Cardiac muscle cell (in vitro differentiated cells and primary cell): ENCODE measurements around the gene MACROD2. TPM values are rescaled to one million over a fixed set of nuclear protein-coding genes. Genes with fewer than 3 reads are reported as not detected.

Experiments used
- DNase-seq, 2 donors: peaks; one replicate each; pipeline versions ENCODE4 v3.0.0 to v3.0.0-alpha.2; 2010 to 2017; ENCODE audit warnings: low read depth in 1 of 2, low spot score in 1 of 2
- H3K27ac ChIP-seq: fragments of 200-600 bp; sonication (generic); 2 replicates; pipeline ENCODE4 v1.5.1; 2016
- H3K27me3 ChIP-seq: fragments of 200-600 bp; sonication (generic); 2 replicates; pipeline ENCODE4 v1.6.0; 2016; ENCODE audit warnings: control low read depth
- H3K36me3 ChIP-seq: fragments of 200-600 bp; sonication (generic); 2 replicates; pipeline ENCODE4 v1.5.1; 2016; ENCODE audit warnings: control low read depth
- H3K4me1 ChIP-seq: fragments of 200-600 bp; sonication (generic); 2 replicates; pipeline ENCODE4 v1.8.1; 2017; ENCODE audit warnings: low read depth, mild to moderate bottlenecking, mixed run types
- H3K4me3 ChIP-seq: fragments of 200-600 bp; sonication (generic); 2 replicates; pipeline ENCODE4 v1.5.1; 2016; ENCODE audit warnings: mild to moderate bottlenecking
- H3K9me3 ChIP-seq: fragments of 200-600 bp; sonication (generic); 2 replicates; pipeline ENCODE4 v1.5.1; 2017; ENCODE audit warnings: low read depth, mild to moderate bottlenecking, control low read depth
- CTCF ChIP-seq: IDR thresholded peaks from 2 replicates; pipeline ENCODE4 v1.5.1; 2012; ENCODE audit warnings: low read depth, mild to moderate bottlenecking, low read length
- polyA plus RNA-seq: library from polyadenylated mRNA; unstranded; fragments of >200 nt; fragmentation: Nextera tagmentation; extraction: Ambion mirVana; gene quantifications from 2 replicates; pipeline ENCODE4 v1.2.1, GENCODE V29; 2016
- total RNA-seq: library from RNA; depleted of rRNA; stranded (reverse); fragments of >200 nt; gene quantifications from 2 replicates; pipeline ENCODE4 v1.2.3, GENCODE V29; 2016

The MACROD2 gene
- total and polyA plus RNA-seq, 2 experiments from 2014 or later = 9.3 to 14.4 TPM

GRCh38 chr20:14493408-14493807 is 498.1 kb downstream of the MACROD2 start:
- Histone ChIP-seq H3K27me3 (no peaks in the 10 kb centered on the region), H3K27ac (no peak overlapping the region), H3K9me3 (no peaks in the 10 kb centered on the region), H3K36me3 (no peaks in the 10 kb centered on the region), H3K4me1 (no peaks in the 10 kb centered on the region), H3K4me3 (no peak overlapping the region)
- no peak for DNase-seq
- no peak for TF ChIP-seq CTCF

GRCh38 chr20:14494355-14494754 is 499.0 kb downstream of the MACROD2 start:
- no peak overlapping the region for H3K4me3 ChIP-seq
- no peak for TF ChIP-seq CTCF
- no peaks in the 10 kb centered on the region for H3K27me3 ChIP-seq
- no peaks in the 10 kb centered on the region for H3K4me1 ChIP-seq
- no peaks in the 10 kb centered on the region for H3K9me3 ChIP-seq
- H3K36me3 ChIP-seq = no peaks in the 10 kb centered on the region
- no peak for DNase-seq
- H3K27ac ChIP-seq = no peak overlapping the region

GRCh38 chr20:14495066-14495465 is 499.8 kb downstream of the MACROD2 start:
- Histone ChIP-seq H3K27ac (no peak overlapping the region), H3K9me3 (no peaks in the 10 kb centered on the region), H3K4me1 (no peaks in the 10 kb centered on the region), H3K27me3 (no peaks in the 10 kb centered on the region), H3K4me3 (no peak overlapping the region), H3K36me3 (no peaks in the 10 kb centered on the region)
- TF ChIP-seq CTCF = no peak
- DNase-seq = no peak

- Histone ChIP-seq H3K9me3 (no peaks in the 10 kb centered on the region), H3K4me3 (no peak overlapping the region), H3K27me3 (no peaks in the 10 kb centered on the region), H3K36me3 (no peaks in the 10 kb centered on the region), H3K27ac (no peak overlapping the region), H3K4me1 (no peaks in the 10 kb centered on the region)
- no peak for DNase-seq
- no peak for TF ChIP-seq CTCF
These were observed 501.7 kb downstream of the MACROD2 start for GRCh38 chr20:14497004-14497403.

GRCh38 chr20:14498772-14499171 is 503.5 kb downstream of the MACROD2 start:
- DNase-seq = no peak
- H3K9me3 ChIP-seq = no peaks in the 10 kb centered on the region
- no peaks in the 10 kb centered on the region for H3K36me3 ChIP-seq
- no peak overlapping the region for H3K4me3 ChIP-seq
- H3K27me3 ChIP-seq = no peaks in the 10 kb centered on the region
- no peak for TF ChIP-seq CTCF
- H3K27ac ChIP-seq = no peak overlapping the region
- H3K4me1 ChIP-seq = no peaks in the 10 kb centered on the region

- no peak overlapping the region for H3K27ac ChIP-seq
- no peaks in the 10 kb centered on the region for H3K36me3 ChIP-seq
- H3K4me3 ChIP-seq = no peak overlapping the region
- no peak for TF ChIP-seq CTCF
- no peaks in the 10 kb centered on the region for H3K9me3 ChIP-seq
- H3K4me1 ChIP-seq = no peaks in the 10 kb centered on the region
- DNase-seq = no peak
- H3K27me3 ChIP-seq = no peaks in the 10 kb centered on the region
These were observed 510.2 kb downstream of the MACROD2 start for GRCh38 chr20:14505476-14505875.
